GM10248 (cell line): ENCODE measurements around the gene OSMR.
"Not testable (repeated sequence)": the region's sequence is repeated elsewhere in the genome, so short reads cannot be mapped to it uniquely, and the experiment has no call there.

ENCODE experiments used
- CTCF ChIA-PET: fragments of 300-600 bp; sonication (Branson Sonifier 250); formaldehyde crosslinking; extraction: SDS; loops from one replicate; lab custom pipeline; 2021; ENCODE audit warnings: antibody characterized with exemption; lab: Yijun Ruan, JAX
- POLR2A ChIA-PET: fragments of 350-650 bp; sonication (Branson Sonifier 250); formaldehyde crosslinking; extraction: SDS; loops from one replicate; lab custom pipeline; 2020; ENCODE audit warnings: antibody characterized with exemption; lab: Yijun Ruan, JAX
- DNase-seq: peaks from one replicate; pipeline ENCODE4 v3.0.0; 2012; ENCODE audit errors: extremely low spot score
- TF ChIP-seq, protein P1 (sequence below): IDR thresholded peaks from 2 replicates; pipeline ENCODE4 v1.5.1; 2012; ENCODE audit warnings: mild to moderate bottlenecking, low read depth; ENCODE audit errors: extremely low read depth, missing control alignments, control extremely low read depth

OSMR gene

DNA sequence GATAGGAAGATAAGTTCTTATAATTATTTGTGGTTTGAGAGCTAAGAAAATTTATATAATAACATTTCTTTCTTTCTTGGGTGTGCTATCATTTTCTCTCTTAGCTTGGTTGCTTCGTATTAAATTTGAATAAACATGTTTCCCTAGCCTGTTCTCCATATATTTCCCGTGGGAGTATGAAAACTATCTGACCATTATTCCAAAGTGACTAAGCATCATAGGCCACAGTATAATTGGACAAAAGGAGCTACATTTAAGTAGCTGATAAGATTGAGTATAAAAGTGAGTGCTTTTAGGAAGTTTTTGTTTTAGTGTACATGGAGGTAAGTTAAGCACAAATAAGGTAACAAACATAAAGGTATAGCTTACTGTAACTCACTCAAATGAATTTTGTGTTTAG, 8.4 kb upstream of the OSMR start:
- CTCF ChIA-PET = interaction anchor here (1.3 to 1.5 kb wide), 2 partner anchors 10 to 85 kb away, joined by 4 to 6 read pairs; no protein-coding TSS in a partner anchor
- DNase-seq = no peak
- POLR2A ChIA-PET = no interaction called here
- TF ChIP-seq, protein P1, sequence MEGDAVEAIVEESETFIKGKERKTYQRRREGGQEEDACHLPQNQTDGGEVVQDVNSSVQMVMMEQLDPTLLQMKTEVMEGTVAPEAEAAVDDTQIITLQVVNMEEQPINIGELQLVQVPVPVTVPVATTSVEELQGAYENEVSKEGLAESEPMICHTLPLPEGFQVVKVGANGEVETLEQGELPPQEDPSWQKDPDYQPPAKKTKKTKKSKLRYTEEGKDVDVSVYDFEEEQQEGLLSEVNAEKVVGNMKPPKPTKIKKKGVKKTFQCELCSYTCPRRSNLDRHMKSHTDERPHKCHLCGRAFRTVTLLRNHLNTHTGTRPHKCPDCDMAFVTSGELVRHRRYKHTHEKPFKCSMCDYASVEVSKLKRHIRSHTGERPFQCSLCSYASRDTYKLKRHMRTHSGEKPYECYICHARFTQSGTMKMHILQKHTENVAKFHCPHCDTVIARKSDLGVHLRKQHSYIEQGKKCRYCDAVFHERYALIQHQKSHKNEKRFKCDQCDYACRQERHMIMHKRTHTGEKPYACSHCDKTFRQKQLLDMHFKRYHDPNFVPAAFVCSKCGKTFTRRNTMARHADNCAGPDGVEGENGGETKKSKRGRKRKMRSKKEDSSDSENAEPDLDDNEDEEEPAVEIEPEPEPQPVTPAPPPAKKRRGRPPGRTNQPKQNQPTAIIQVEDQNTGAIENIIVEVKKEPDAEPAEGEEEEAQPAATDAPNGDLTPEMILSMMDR = no peak

- CTCF ChIA-PET = interaction anchor here (1.3 to 1.5 kb wide), 2 partner anchors 10 to 85 kb away, joined by 4 to 6 read pairs; no protein-coding TSS in a partner anchor
- POLR2A ChIA-PET = no interaction called here
- DNase-seq = no peak
- TF ChIP-seq, protein P1 = no peak
These were observed 7.9 kb upstream of the OSMR start for GRCh38 chr5:38837932-38838331.

- CTCF ChIA-PET = interaction anchor here (1.9 kb wide), 1 partner anchor 16 kb away, joined by 4 read pairs; no protein-coding TSS in a partner anchor
- DNase-seq = no peak
- TF ChIP-seq, protein P1 = no peak
- POLR2A ChIA-PET = no interaction called here
These were observed 2.1 kb upstream of the OSMR start for GRCh38 chr5:38843665-38844064.

DNA sequence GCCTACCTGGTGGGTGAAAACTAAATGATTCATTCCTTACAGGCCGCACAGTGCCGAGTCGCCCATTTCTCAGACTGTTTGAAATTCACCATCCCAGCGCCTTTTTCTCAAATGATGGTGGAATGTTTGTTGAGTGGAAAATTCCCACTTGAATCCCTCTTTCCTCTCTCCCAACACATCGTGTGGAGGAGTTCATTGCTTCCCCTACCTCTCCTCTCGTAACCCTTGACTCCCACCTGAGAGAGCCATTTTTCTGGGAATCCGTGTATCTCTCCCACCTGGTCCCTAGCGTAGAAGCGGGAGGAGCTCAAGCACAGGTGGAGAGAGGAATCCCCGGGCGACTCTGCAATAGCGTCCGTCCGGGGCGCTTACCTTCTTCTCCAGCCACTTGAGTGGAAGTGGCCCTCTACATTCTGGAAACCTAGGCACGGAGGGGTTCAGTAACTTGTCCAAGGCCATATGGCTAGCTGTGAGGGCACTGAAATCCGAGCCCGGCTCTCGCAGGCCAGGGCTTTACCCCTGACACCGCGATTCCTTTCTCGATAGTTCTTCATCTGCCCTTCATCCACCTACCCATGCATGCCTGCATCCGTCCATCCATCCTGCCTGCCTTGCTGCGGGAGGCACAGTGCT, 683 bp downstream of the OSMR start:
- TF ChIP-seq, protein P1 = no peak
- POLR2A ChIA-PET = no interaction called here
- DNase-seq = peak; percentile 15
- CTCF ChIA-PET = interaction anchor here (1.0 to 1.8 kb wide), 2 partner anchors 59 to 405 kb away, joined by 3 to 5 read pairs; no protein-coding TSS in a partner anchor

DNA sequence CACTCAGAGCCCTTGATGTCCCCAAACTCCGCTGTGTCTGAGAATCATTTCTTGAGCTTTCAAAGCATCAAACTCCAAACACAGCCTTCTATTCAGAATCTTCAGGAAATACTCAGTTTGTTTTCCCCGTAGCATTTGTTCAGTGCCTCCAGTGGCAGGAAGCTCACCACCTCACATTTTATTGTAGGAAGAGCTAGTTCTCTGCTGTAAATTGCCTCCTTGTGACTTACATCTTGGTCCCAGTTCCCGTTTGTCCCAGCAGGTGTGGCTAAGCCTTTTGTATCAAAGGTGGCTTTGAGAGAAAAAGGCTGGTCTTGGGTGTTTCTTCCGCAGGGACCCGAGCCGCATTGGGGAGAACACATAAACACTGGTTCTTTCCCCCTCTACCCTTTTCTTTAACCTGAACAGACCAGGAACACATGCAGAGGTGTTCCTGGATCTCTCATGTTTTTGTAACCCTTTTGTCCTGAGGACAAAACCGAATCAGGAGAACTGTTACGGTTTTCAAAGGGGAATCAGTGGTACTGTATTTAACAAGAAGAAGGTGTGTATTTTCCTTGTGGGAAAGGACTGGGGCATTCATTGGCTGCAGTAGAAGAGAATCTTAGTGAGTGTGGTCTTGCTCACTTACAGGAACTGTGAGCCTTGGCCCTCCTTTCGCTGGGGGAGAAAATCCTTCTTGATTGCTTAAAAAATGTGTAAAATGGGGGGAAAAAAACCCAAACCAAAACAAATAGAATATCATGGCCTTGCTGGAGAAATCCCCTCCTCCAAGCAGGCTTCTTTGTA, 1.9 kb downstream of the OSMR start:
- DNase-seq = no peak
- TF ChIP-seq, protein P1 = no peak
- ChIA-PET CTCF (interaction anchor here (1.0 to 1.8 kb wide), 2 partner anchors 58 to 406 kb away, joined by 3 to 5 read pairs; no protein-coding TSS in a partner anchor), POLR2A (no interaction called here)

GRCh38 chr5:38848637-38849036, 2.8 kb downstream of the OSMR start:
- POLR2A ChIA-PET = no interaction called here
- TF ChIP-seq, protein P1 = no peak
- no peak for DNase-seq
- CTCF ChIA-PET = interaction anchor here (1.8 kb wide), 1 partner anchor 407 kb away, joined by 5 read pairs; no protein-coding TSS in a partner anchor

- CTCF ChIA-PET = not testable (repeated sequence)
These were observed 5.8 kb downstream of the OSMR start for GRCh38 chr5:38851640-38852039.

More at GRCh38 chr5:38851640-38852039, 5.8 kb downstream of the OSMR start:
- DNase-seq, POLR2A ChIA-PET: not testable (repeated sequence)
